ENCODE measurements around the gene ARSG. TPM values are rescaled to one million over a fixed set of nuclear protein-coding genes. Genes with fewer than 3 reads are reported as not detected.

Gene ARSG
- total RNA-seq, 1 experiment from 2014 or later = 6.1 TPM

DNA sequence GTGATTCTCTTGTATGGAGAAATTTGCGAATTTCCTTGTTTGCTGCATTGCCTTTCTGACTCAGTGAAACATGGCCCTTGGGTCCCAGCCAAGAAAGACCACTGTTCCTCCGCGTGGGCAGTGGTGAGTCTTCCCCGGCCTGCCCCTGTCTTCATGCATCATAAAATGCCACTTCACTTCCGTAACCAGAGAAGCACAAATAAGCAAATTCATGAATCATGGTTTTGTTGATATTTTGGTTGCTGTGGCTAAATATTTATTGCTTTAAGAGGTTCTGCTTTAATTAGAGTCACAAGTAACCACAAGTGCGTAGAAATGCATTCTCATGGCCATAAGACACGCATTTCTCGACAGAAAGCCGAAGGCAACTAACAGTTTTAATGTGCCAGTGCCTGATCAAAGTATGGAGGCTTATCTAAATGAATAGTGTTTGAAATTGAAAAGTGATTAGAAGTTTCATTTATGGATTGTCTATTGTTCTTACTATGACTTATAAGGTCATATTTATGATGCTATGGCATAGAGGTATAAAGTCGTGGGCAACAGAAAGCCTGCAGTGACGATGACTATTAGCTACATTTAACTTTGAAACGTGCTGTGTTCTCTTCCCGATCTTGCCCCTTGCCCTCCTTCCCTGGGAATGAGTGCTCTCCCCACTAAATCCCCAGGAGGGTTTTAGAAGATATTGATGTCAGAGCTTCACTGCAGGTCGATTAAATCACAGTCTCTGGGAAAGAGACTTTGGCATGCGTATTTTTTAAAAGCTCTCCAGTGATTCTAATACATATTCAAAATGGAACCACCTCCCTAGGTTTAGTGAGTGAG is 90.0 kb downstream of the ARSG start:
- Mint-ChIP-seq H3K4me1 (ENCODE audit: low read depth, unreplicated experiment) (peaks cover 27% of the 10 kb centered on the region), H3K27me3 (ENCODE audit: insufficient read depth, unreplicated experiment) (no peaks in the 10 kb centered on the region), H3K36me3 (ENCODE audit: insufficient read depth, unreplicated experiment) (no peaks in the 10 kb centered on the region), H3K9me3 (ENCODE audit: unreplicated experiment) (no peaks in the 10 kb centered on the region), H3K27ac (ENCODE audit: unreplicated experiment) (no peak overlapping the region), H3K4me3 (ENCODE audit: unreplicated experiment) (no peak overlapping the region)
- ChIA-PET CTCF (no interaction called here), POLR2A (no interaction called here)
- intact Hi-C loops (cut with micrococcal nuclease; ENCODE audit: unreplicated experiment) = loop anchor here (5.0 kb wide), 1 partner anchor 54 kb away; no protein-coding TSS in a partner anchor
- H3K4me1 ChIP-seq = peaks cover 41% of the 10 kb centered on the region
- no peaks in the 10 kb centered on the region for H3K9me3 ChIP-seq
- DNase-seq = no peak
- H3K36me3 ChIP-seq (ENCODE audit: control insufficient read depth, insufficient read depth, low read length) = no peaks in the 10 kb centered on the region
- BruUV-seq (replicated peaks) = no TSS peak
- no peaks in the 10 kb centered on the region for H3K27me3 ChIP-seq (replicated peaks; ENCODE audit: control insufficient read depth, insufficient read depth, low read length)
- TF ChIP-seq, protein P1, sequence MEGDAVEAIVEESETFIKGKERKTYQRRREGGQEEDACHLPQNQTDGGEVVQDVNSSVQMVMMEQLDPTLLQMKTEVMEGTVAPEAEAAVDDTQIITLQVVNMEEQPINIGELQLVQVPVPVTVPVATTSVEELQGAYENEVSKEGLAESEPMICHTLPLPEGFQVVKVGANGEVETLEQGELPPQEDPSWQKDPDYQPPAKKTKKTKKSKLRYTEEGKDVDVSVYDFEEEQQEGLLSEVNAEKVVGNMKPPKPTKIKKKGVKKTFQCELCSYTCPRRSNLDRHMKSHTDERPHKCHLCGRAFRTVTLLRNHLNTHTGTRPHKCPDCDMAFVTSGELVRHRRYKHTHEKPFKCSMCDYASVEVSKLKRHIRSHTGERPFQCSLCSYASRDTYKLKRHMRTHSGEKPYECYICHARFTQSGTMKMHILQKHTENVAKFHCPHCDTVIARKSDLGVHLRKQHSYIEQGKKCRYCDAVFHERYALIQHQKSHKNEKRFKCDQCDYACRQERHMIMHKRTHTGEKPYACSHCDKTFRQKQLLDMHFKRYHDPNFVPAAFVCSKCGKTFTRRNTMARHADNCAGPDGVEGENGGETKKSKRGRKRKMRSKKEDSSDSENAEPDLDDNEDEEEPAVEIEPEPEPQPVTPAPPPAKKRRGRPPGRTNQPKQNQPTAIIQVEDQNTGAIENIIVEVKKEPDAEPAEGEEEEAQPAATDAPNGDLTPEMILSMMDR (IDR thresholded peaks at IDR 0.05; ENCODE audit: insufficient read depth in 1 of 2, low read depth in 1 of 2, low read length in 1 of 2, severe bottlenecking in 1 of 2, unreplicated experiment in 1 of 2) = no peak
- no peak overlapping the region for H3K4me3 ChIP-seq (ENCODE audit: low read depth, low read length)

GRCh38 chr17:68382582-68383085 is 91.3 kb downstream of the ARSG start:
- Mint-ChIP-seq H3K9me3 (ENCODE audit: unreplicated experiment) (no peaks in the 10 kb centered on the region), H3K36me3 (ENCODE audit: insufficient read depth, unreplicated experiment) (no peaks in the 10 kb centered on the region), H3K27ac (ENCODE audit: unreplicated experiment) (no peak overlapping the region), H3K4me3 (ENCODE audit: unreplicated experiment) (no peak overlapping the region), H3K27me3 (ENCODE audit: insufficient read depth, unreplicated experiment) (no peaks in the 10 kb centered on the region), H3K4me1 (ENCODE audit: low read depth, unreplicated experiment) (peaks cover 29% of the 10 kb centered on the region)
- ChIA-PET POLR2A (no interaction called here), CTCF (no interaction called here)
- Histone ChIP-seq H3K36me3 (ENCODE audit: control insufficient read depth, insufficient read depth, low read length) (no peaks in the 10 kb centered on the region), H3K4me1 (peaks cover 34% of the 10 kb centered on the region), H3K27me3 (replicated peaks; ENCODE audit: control insufficient read depth, insufficient read depth, low read length) (no peaks in the 10 kb centered on the region), H3K4me3 (ENCODE audit: low read depth, low read length) (no peak overlapping the region), H3K9me3 (no peaks in the 10 kb centered on the region)
- TF ChIP-seq, protein P1 (IDR thresholded peaks at IDR 0.05; ENCODE audit: insufficient read depth in 1 of 2, low read depth in 1 of 2, low read length in 1 of 2, severe bottlenecking in 1 of 2, unreplicated experiment in 1 of 2) = no peak
- intact Hi-C loops (cut with micrococcal nuclease; ENCODE audit: unreplicated experiment) = loop anchor here (5.0 kb wide), 1 partner anchor 55 kb away; no protein-coding TSS in a partner anchor
- DNase-seq = no peak
- no TSS peak for BruUV-seq (replicated peaks)

DNA sequence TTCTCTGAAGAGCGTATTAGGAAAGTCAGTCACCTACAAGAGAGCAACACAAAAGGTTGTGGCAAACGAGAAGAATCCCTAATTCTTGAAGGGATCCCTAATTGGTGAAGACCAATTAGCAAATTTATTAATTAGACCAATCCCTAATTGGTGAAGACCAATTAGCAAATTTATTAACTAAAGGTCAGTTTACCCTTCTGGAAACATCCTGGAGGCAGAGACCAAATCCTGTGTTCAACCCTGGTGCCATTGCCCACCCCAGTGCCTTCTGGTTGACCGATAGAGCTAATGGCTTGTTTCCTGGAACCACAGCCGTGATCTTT is 91.8 kb downstream of the ARSG start:
- TF ChIP-seq, protein P1 (IDR thresholded peaks at IDR 0.05; ENCODE audit: insufficient read depth in 1 of 2, low read depth in 1 of 2, low read length in 1 of 2, severe bottlenecking in 1 of 2, unreplicated experiment in 1 of 2) = no peak
- BruUV-seq (replicated peaks) = no TSS peak

More for the DNA sequence above, 91.8 kb downstream of the ARSG start:
- peak overlapping the region; percentile 80 for H3K27ac Mint-ChIP-seq (ENCODE audit: unreplicated experiment)
- peaks cover 29% of the 10 kb centered on the region for H3K4me1 Mint-ChIP-seq (ENCODE audit: low read depth, unreplicated experiment)
- ChIA-PET CTCF (interaction anchor here (1.3 kb wide), 1 partner anchor 16 kb away, joined by 7 read pairs; no protein-coding TSS in a partner anchor), POLR2A (no interaction called here)
- no peak for DNase-seq
- no peaks in the 10 kb centered on the region for H3K9me3 ChIP-seq
- H3K4me1 ChIP-seq = peaks cover 30% of the 10 kb centered on the region
- H3K27me3 Mint-ChIP-seq (ENCODE audit: insufficient read depth, unreplicated experiment) = no peaks in the 10 kb centered on the region
- peak overlapping the region; percentile 15 for H3K4me3 Mint-ChIP-seq (ENCODE audit: unreplicated experiment)
- no peaks in the 10 kb centered on the region for H3K9me3 Mint-ChIP-seq (ENCODE audit: unreplicated experiment)
- no peaks in the 10 kb centered on the region for H3K36me3 Mint-ChIP-seq (ENCODE audit: insufficient read depth, unreplicated experiment)
- no peaks in the 10 kb centered on the region for H3K27me3 ChIP-seq (replicated peaks; ENCODE audit: control insufficient read depth, insufficient read depth, low read length)
- H3K4me3 ChIP-seq (ENCODE audit: low read depth, low read length) = no peak overlapping the region
- intact Hi-C loops (cut with micrococcal nuclease; ENCODE audit: unreplicated experiment) = loop anchor here (5.0 kb wide), 1 partner anchor 56 kb away; no protein-coding TSS in a partner anchor
- H3K36me3 ChIP-seq (ENCODE audit: control insufficient read depth, insufficient read depth, low read length) = no peaks in the 10 kb centered on the region

Data from Caco-2 (cell line).